GM12891 (cell line): ENCODE data around the gene HUWE1.

Experiments
- PAX5 ChIP-seq: IDR thresholded peaks from 2 replicates; pipeline ENCODE4 v1.6.1; 2011; ENCODE audit warnings: low read length, moderate library complexity, mild to moderate bottlenecking; ENCODE audit not compliant: insufficient read depth, severe bottlenecking
- POLR2A ChIP-seq: IDR thresholded peaks from 2 replicates; pipeline ENCODE4 v1.6.1; 2011; ENCODE audit warnings: low read depth, low read length, control low read depth
- POLR2AphosphoS5 ChIP-seq: IDR thresholded peaks from 2 replicates; pipeline ENCODE4 v1.6.1; 2011; ENCODE audit warnings: low read depth, low read length, control low read depth
- POU2F2 ChIP-seq: IDR thresholded peaks from 2 replicates; pipeline ENCODE4 v1.6.1; 2011; ENCODE audit warnings: low read depth, mild to moderate bottlenecking, control low read depth, low read length, moderate library complexity
- SPI1 ChIP-seq: IDR thresholded peaks from 2 replicates; pipeline ENCODE4 v1.6.1; 2011; ENCODE audit warnings: low read depth, low read length, control low read depth
- TAF1 ChIP-seq: IDR thresholded peaks from 2 replicates; pipeline ENCODE4 v1.6.1; 2011; ENCODE audit warnings: low read depth, low read length, control low read depth

- TF ChIP-seq POLR2A = no peak
- no peak for TF ChIP-seq SPI1
- no peak for TF ChIP-seq TAF1
- no peak for TF ChIP-seq POLR2AphosphoS5
- no peak for TF ChIP-seq POU2F2
- no peak for TF ChIP-seq PAX5
Observed at GRCh38 chrX:53654376-53654775, 32.1 kb downstream of the HUWE1 start.
